ENCODE data around the gene ALDH1A3. TPM values are rescaled to one million over a fixed set of nuclear protein-coding genes. Genes with fewer than 3 reads are reported as not detected.

Gene ALDH1A3
- total and polyA plus RNA-seq, 2 of the 4 experiments (the other 2 are of a cell fraction) = 3.1 to 5.0 TPM

GRCh38 chr15:100925480-100925879, 45.8 kb downstream of the ALDH1A3 start:
- in situ Hi-C loops (cut with MboI; ENCODE audit: low sequenced_read_pairs) = no loop called here
- Histone ChIP-seq H3K9ac (ENCODE audit: low read depth, low read length) (no peak overlapping the region), H3K4me2 (ENCODE audit: low read depth, low read length) (no peak overlapping the region), H2AK9ac (replicated peaks; ENCODE audit: low read depth, low read length, poor library complexity) (no peak overlapping the region), H2AK5ac (ENCODE audit: low read depth, low read length) (no peak overlapping the region), H3K56ac (ENCODE audit: extremely low read depth, insufficient read depth, low read length) (no peak overlapping the region), H2AFZ (replicated peaks; ENCODE audit: low read length, poor library complexity) (no peak overlapping the region), H4K20me1 (ENCODE audit: insufficient read depth, low read length) (no peaks in the 10 kb centered on the region), H3K9me3 (ENCODE audit: control insufficient read depth, insufficient read depth, low read length) (no peaks in the 10 kb centered on the region), H2BK15ac (ENCODE audit: low read depth, low read length) (no peak overlapping the region), H3K23ac (ENCODE audit: low read depth, low read length) (no peak overlapping the region), H3K4ac (ENCODE audit: low read depth, low read length) (no peak overlapping the region), H3K36me3 (ENCODE audit: control insufficient read depth, insufficient read depth, low read length) (peaks cover 10% of the 10 kb centered on the region), H3K18ac (ENCODE audit: low read depth, low read length) (no peak overlapping the region), H3K14ac (replicated peaks; ENCODE audit: low read depth, low read length) (no peak overlapping the region), H2BK20ac (ENCODE audit: low read depth, low read length) (no peak overlapping the region), H4K5ac (ENCODE audit: low read depth, low read length) (no peak overlapping the region), H4K8ac (ENCODE audit: low read depth in 2 of 2, low read length in 2 of 2) (no peak overlapping the region), H3K79me1 (ENCODE audit: low read depth in 1 of 2, low read length in 2 of 2) (peaks cover 1 to 7% of the 10 kb centered on the region in 2 experiments; a peak in 2 of 4 replicates), H3K27ac (ENCODE audit: insufficient read depth, low read length) (no peak overlapping the region), H3K4me3 (ENCODE audit: insufficient read depth, low read depth, low read length) (no peak overlapping the region), H2BK5ac (ENCODE audit: low read depth, low read length, poor library complexity, severe bottlenecking) (no peak overlapping the region), H4K91ac (ENCODE audit: insufficient read depth, low read depth, low read length) (no peak overlapping the region), H3K9me1 (ENCODE audit: insufficient read depth, low read length) (no peaks in the 10 kb centered on the region), H3K27me3 (ENCODE audit: control insufficient read depth, insufficient read depth, low read length) (no peaks in the 10 kb centered on the region), H3K4me1 (ENCODE audit: control insufficient read depth, insufficient read depth, low read length) (no peaks in the 10 kb centered on the region), H2BK120ac (ENCODE audit: low read depth, low read length) (no peak overlapping the region)
- no peak for DNase-seq
- WGBS, 2 experiments (ENCODE audit: extremely low coverage in 2 of 2, insufficient read length in 1 of 2) = no CpG with 5 or more reads among the region's 8 CpGs
- dilution Hi-C loops (cut with HindIII; ENCODE audit: low sequenced_read_pairs, unreplicated experiment) = no loop called here
- POLR2A ChIA-PET (ENCODE audit: unreplicated experiment) = no interaction called here
- intact Hi-C loops (cut with micrococcal nuclease) = no loop called here
- no peak for ATAC-seq (ENCODE audit: low read depth)
- no TSS peak for BruUV-seq (replicated peaks)
- no peak for TF ChIP-seq MXI1 (IDR thresholded peaks at IDR 0.05; ENCODE audit: borderline replicate concordance, low read depth, low read length)
- no peak for TF ChIP-seq NFE2L2 (IDR thresholded peaks at IDR 0.05; ENCODE audit: low read depth, low read length)
- TF ChIP-seq FOS (IDR thresholded peaks at IDR 0.05; ENCODE audit: low read depth, low read length) = no peak
- TF ChIP-seq RAD21 (IDR thresholded peaks at IDR 0.05; ENCODE audit: low read length) = no peak
- TF ChIP-seq BHLHE40 (IDR thresholded peaks at IDR 0.05; ENCODE audit: low read depth, low read length) = no peak
- no peak for TF ChIP-seq ELK1 (IDR thresholded peaks at IDR 0.05; ENCODE audit: borderline replicate concordance, low read depth, low read length)
- no peak for TF ChIP-seq RCOR1 (IDR thresholded peaks at IDR 0.05; ENCODE audit: insufficient replicate concordance, low read length)
- TF ChIP-seq MAZ (IDR thresholded peaks at IDR 0.05; ENCODE audit: borderline replicate concordance, low read depth, low read length) = no peak
- TF ChIP-seq MAFK (IDR thresholded peaks at IDR 0.05; ENCODE audit: low read depth, low read length) = no peak
- no peak for TF ChIP-seq RFX5 (IDR thresholded peaks at IDR 0.05; ENCODE audit: low read depth, low read length)
- TF ChIP-seq POLR2A (IDR thresholded peaks at IDR 0.05; ENCODE audit: low read depth, low read length) = no peak
- no peak for TF ChIP-seq SMC3 (IDR thresholded peaks at IDR 0.05; ENCODE audit: low read depth, low read length)
- no peak for TF ChIP-seq CHD1 (IDR thresholded peaks at IDR 0.05; ENCODE audit: low read depth, low read length)
- TF ChIP-seq, protein P1, sequence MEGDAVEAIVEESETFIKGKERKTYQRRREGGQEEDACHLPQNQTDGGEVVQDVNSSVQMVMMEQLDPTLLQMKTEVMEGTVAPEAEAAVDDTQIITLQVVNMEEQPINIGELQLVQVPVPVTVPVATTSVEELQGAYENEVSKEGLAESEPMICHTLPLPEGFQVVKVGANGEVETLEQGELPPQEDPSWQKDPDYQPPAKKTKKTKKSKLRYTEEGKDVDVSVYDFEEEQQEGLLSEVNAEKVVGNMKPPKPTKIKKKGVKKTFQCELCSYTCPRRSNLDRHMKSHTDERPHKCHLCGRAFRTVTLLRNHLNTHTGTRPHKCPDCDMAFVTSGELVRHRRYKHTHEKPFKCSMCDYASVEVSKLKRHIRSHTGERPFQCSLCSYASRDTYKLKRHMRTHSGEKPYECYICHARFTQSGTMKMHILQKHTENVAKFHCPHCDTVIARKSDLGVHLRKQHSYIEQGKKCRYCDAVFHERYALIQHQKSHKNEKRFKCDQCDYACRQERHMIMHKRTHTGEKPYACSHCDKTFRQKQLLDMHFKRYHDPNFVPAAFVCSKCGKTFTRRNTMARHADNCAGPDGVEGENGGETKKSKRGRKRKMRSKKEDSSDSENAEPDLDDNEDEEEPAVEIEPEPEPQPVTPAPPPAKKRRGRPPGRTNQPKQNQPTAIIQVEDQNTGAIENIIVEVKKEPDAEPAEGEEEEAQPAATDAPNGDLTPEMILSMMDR (conservative IDR thresholded peaks at IDR 0.05; ENCODE audit: low read depth, low read length) = no peak
- TF ChIP-seq CEBPB (IDR thresholded peaks at IDR 0.05; ENCODE audit: low read depth, low read length) = no peak
- CTCF ChIA-PET = no interaction called here

All from IMR-90 (cell line).